ENCODE data around the gene SETBP1.

Gene SETBP1

GRCh38 chr18:44916429-44917207, 235.9 kb downstream of the SETBP1 start:
- DNase-seq: no peak

- no peak for DNase-seq
Observed at GRCh38 chr18:44917216-44918141, 236.8 kb downstream of the SETBP1 start.

- no peak for DNase-seq
Observed at GRCh38 chr18:44918142-44918476, 237.4 kb downstream of the SETBP1 start.

GRCh38 chr18:44920441-44920840, 239.8 kb downstream of the SETBP1 start:
- no peak for DNase-seq

GRCh38 chr18:44921974-44922373, 241.3 kb downstream of the SETBP1 start:
- DNase-seq: no peak

- DNase-seq: no peak
Observed at GRCh38 chr18:44922968-44923367, 242.3 kb downstream of the SETBP1 start.

GRCh38 chr18:44924785-44925499, 244.3 kb downstream of the SETBP1 start:
- DNase-seq: no peak

- no peak for DNase-seq
Observed at GRCh38 chr18:44927127-44927849, 246.6 kb downstream of the SETBP1 start.

GRCh38 chr18:44934901-44935300, 254.2 kb downstream of the SETBP1 start:
- DNase-seq: no peak

GRCh38 chr18:44935455-44935854, 254.8 kb downstream of the SETBP1 start:
- no peak for DNase-seq

- DNase-seq: no peak
Observed at GRCh38 chr18:44936485-44936884, 255.8 kb downstream of the SETBP1 start.

GRCh38 chr18:44937960-44938719, 257.5 kb downstream of the SETBP1 start:
- no peak for DNase-seq

GRCh38 chr18:44938720-44939665, 258.3 kb downstream of the SETBP1 start:
- DNase-seq: no peak

- DNase-seq: no peak
Observed at GRCh38 chr18:44941516-44941915, 260.8 kb downstream of the SETBP1 start.

- no peak for DNase-seq
Observed at GRCh38 chr18:44942073-44942472, 261.4 kb downstream of the SETBP1 start.

- DNase-seq: no peak
Observed at GRCh38 chr18:44943311-44943881, 262.7 kb downstream of the SETBP1 start.

- no peak for DNase-seq
Observed at GRCh38 chr18:44944461-44944860, 263.8 kb downstream of the SETBP1 start.

- no peak for DNase-seq
Observed at GRCh38 chr18:44945888-44946401, 265.3 kb downstream of the SETBP1 start.

- DNase-seq: no peak
Observed at GRCh38 chr18:44946529-44947113, 265.9 kb downstream of the SETBP1 start.

GRCh38 chr18:44949967-44950366, 269.3 kb downstream of the SETBP1 start:
- DNase-seq: no peak
